ENCODE measurements around the gene SDCCAG8. TPM values are rescaled to one million over a fixed set of nuclear protein-coding genes. Genes with fewer than 3 reads are reported as not detected.

Gene SDCCAG8
- total and polyA plus RNA-seq, 2 of the 8 experiments (the other 6 are each of a cell fraction or from before 2014, with no cell fraction given): 15.6 to 21.0 TPM

GRCh38 chr1:243434594-243434993, 178.8 kb downstream of the SDCCAG8 start (continued):
- TF ChIP-seq CTBP2 (IDR thresholded peaks at IDR 0.05; ENCODE audit: borderline replicate concordance, insufficient read depth, insufficient read length, low read length) (no peak), ATF3 (IDR thresholded peaks at IDR 0.05; ENCODE audit: insufficient read depth, low read depth, low read length) (no peak), GTF2F1 (IDR thresholded peaks at IDR 0.05; ENCODE audit: borderline replicate concordance, low read depth, low read length) (no peak)

Data from H1 (cell line).